Heart right ventricle (tissue), 16 donors: Measurements from ENCODE around the gene BORCS5. TPM values are rescaled to one million over a fixed set of nuclear protein-coding genes. Genes with fewer than 3 reads are reported as not detected.

Source experiments
- ATAC-seq, 8 donors: fragments of 200-7000 bp; cut with Tn5 transposase; one replicate each; pipeline ENCODE4 v1.9.1; 2020; ENCODE audit warnings: mild to moderate bottlenecking in 8 of 8, moderate library complexity in 8 of 8, moderate number of reproducible peaks in 1 of 8
- DNase-seq, 2 donors: peaks; one replicate each; pipeline ENCODE4 v3.0.0-alpha.2; 2020
- H3K27ac ChIP-seq, 10 donors: fragments of 200-600 bp; sonication (generic) in 2 of 10; one replicate each; pipeline versions ENCODE4 v1.5.0 to v1.8.0; 2020 to 2022; ENCODE audit warnings: mild to moderate bottlenecking in 3 of 10
- H3K27me3 ChIP-seq, 7 donors: fragments of 200-600 bp; one replicate each; pipeline ENCODE4 v1.8.0; 2021 to 2022; ENCODE audit warnings: mild to moderate bottlenecking in 2 of 7
- H3K36me3 ChIP-seq, 9 donors: fragments of 200-600 bp; sonication (generic) in 1 of 9; one replicate each; pipeline versions ENCODE4 v1.5.0 to v1.8.0; 2020 to 2022; ENCODE audit warnings: mild to moderate bottlenecking in 2 of 9
- H3K4me1 ChIP-seq, 9 donors: fragments of 200-600 bp; sonication (generic) in 1 of 9; one replicate each; pipeline versions ENCODE4 v1.5.0 to v1.8.0; 2020 to 2022; ENCODE audit warnings: mild to moderate bottlenecking in 4 of 9
- H3K4me3 ChIP-seq, 10 donors: fragments of 200-600 bp; sonication (generic) in 2 of 10; one replicate each; pipeline versions ENCODE4 v1.5.0 to v1.8.0; 2020 to 2022; ENCODE audit warnings: mild to moderate bottlenecking in 7 of 10, moderate library complexity in 2 of 10
- H3K9me3 ChIP-seq, 11 donors: fragments of 200-600 bp in 10 of 11; sonication (generic) in 2 of 11; one replicate each; pipeline versions ENCODE4 v1.5.0 to v1.8.0; 2013 to 2022; ENCODE audit warnings: mild to moderate bottlenecking in 2 of 11, control low read depth in 1 of 11, moderate library complexity in 1 of 11
- CTCF ChIP-seq, 9 donors: fragments of 200-600 bp; sonication (generic) in 2 of 9; IDR thresholded peaks; one replicate each; pipeline versions ENCODE4 v1.5.0 to v1.8.0; 2021 to 2022; ENCODE audit warnings: antibody characterized with exemption in 9 of 9, mild to moderate bottlenecking in 5 of 9, moderate library complexity in 1 of 9
- WGBS, 2 donors: extraction: QIAGEN DNeasy Blood & Tissue Kit; methylation state at CpG; one replicate each; pipeline ENCODE4 v1.1.7; 2013; ENCODE audit warnings: inconsistent platforms in 1 of 2; 5-methylcytosine and 5-hydroxymethylcytosine counted together
- intact Hi-C, 10 donors: fragments of 100-400 bp; cut with DNase I; formaldehyde crosslinking; loops; one replicate each; pipeline versions ENCODE4 v1.11.1 to v1.14.2; 2022
- polyA plus RNA-seq, 2 donors: library from polyadenylated mRNA; stranded (reverse); fragments of 200-250 nt; gene quantifications; one replicate each; pipeline ENCODE4 v1.2.3, GENCODE V29; 2013
- total RNA-seq, 10 donors: library from RNA; stranded (reverse); fragmentation: NEBNext Ultra II Directional in 3 of 10; extraction: Animal tissue kit (Norgen Biotek cat#: 25700) in 3 of 10; gene quantifications; one replicate each; pipeline versions ENCODE4 v1.2.1 to v1.2.4, GENCODE V29; 2021 to 2023
- donor health status: Arrhythmogenic right ventricular cardiomyopathy.
- donor health status: ischemic (EF 13 %, LVEDD 7.1; RV severe dilation, severe dysfunction).
- donor health status: healthy with polysubstance abuse.
- donor health status: DM: no; HTN: yes; CAD: no.
- donor health status: DM: no; HTN: no; CAD: no.
- donor health status: ischemic (EF 25% LVEDD 6.9; RV normal size, moderate dysfunction).
- donor health status: ischemic (EF 25% LVEDD 5.7; RV mildly dilated, moderate dysfunction).
- donor health status: healthy.
- donor health status: DM: yes; HTN: yes; CAD: no.
- donor health status: Ischemic cardiomyopathy.
- donor health status: ischemic (EF 35%, LVEDD 5.7; RV mildly dilated, moderate dysfunction).
- donor health status: nonischemic (EF 11% LVEDD 7.7; RV severe dilation, severe dysfunction).
- donor health status: DM: yes; HTN: yes; CAD: no.
- donor health status: PGD.
- donor health status: ischemic (EF 29% LVEDD 5.4; RV normal size, mild dysfunction).
- donor health status: nonischemic (EF 23%, LVEDD 6.1; RV moderate dilation, normal function).

BORCS5 gene
- total and polyA plus RNA-seq, 12 donors: 2.5 to 15.4 (median 11.5) TPM

GRCh38 chr12:12331244-12331771 lies 25.6 kb upstream of the BORCS5 start:
- no peak for DNase-seq
- 81 to 93% methylated on average over 7 of the region's 7 CpGs for WGBS, 2 donors
- intact Hi-C loops: loop anchor here in 5 of 10 donors (5.0 to 10.0 kb wide), 4 partner anchors 64 to 747 kb away; partner anchors contain the start of gene LRP6 (in 1 of the 5)

GRCh38 chr12:12331896-12332295 lies 25.0 kb upstream of the BORCS5 start:
- no peak overlapping the region for H3K27ac ChIP-seq
- 83 to 97% methylated on average over 1 of the region's 1 CpG for WGBS, 2 donors
- TF ChIP-seq CTCF (IDR thresholded peaks at IDR 0.05): no peak
- peaks cover 0 to 35% (median 23%) of the 10 kb centered on the region in 9 donors for H3K4me1 ChIP-seq
- H3K4me3 ChIP-seq: no peak overlapping the region
- intact Hi-C loops: loop anchor here in 6 of 10 donors (2.0 to 10.0 kb wide), 5 partner anchors 65 to 747 kb away; partner anchors contain the start of gene LRP6 (in 1 of the 6)
- H3K9me3 ChIP-seq: no peaks in the 10 kb centered on the region
- ATAC-seq (no peak), DNase-seq (no peak)
- H3K36me3 ChIP-seq: peaks cover 0 to 20% (median 0%) of the 10 kb centered on the region in 9 donors
- no peaks in the 10 kb centered on the region for H3K27me3 ChIP-seq

More at GRCh38 chr12:12331244-12331771, 25.6 kb upstream of the BORCS5 start:
- H3K27me3 ChIP-seq: no peaks in the 10 kb centered on the region
- peaks cover 0 to 19% (median 0%) of the 10 kb centered on the region in 9 donors for H3K36me3 ChIP-seq
- no peak for TF ChIP-seq CTCF (IDR thresholded peaks at IDR 0.05)
- H3K4me3 ChIP-seq: no peak overlapping the region
- peaks cover 0 to 35% (median 23%) of the 10 kb centered on the region in 9 donors for H3K4me1 ChIP-seq
- H3K9me3 ChIP-seq: no peaks in the 10 kb centered on the region
- peak overlapping the region in 1 of 10 donors; percentile 23 for H3K27ac ChIP-seq
- ATAC-seq: no peak

- peak overlapping the region in 3 of 10 donors; percentile 19 to 45 (median 29) for H3K27ac ChIP-seq
- intact Hi-C loops: loop anchor here in 8 of 10 donors (2.0 to 10.0 kb wide), 6 partner anchors 66 to 749 kb away; partner anchors contain the start of gene LRP6 (in 1 of the 8)
These were observed 23.2 kb upstream of the BORCS5 start for GRCh38 chr12:12333407-12334366.

More at GRCh38 chr12:12333407-12334366, 23.2 kb upstream of the BORCS5 start:
- no peak for DNase-seq
- Histone ChIP-seq H3K36me3 (peaks cover 0 to 26% (median 0%) of the 10 kb centered on the region in 9 donors), H3K27me3 (no peaks in the 10 kb centered on the region), H3K4me3 (no peak overlapping the region), H3K9me3 (no peaks in the 10 kb centered on the region), H3K4me1 (peaks cover 0 to 26% (median 15%) of the 10 kb centered on the region in 9 donors)
- WGBS, 2 donors: 65 to 73% methylated on average over 12 of the region's 12 CpGs
- no peak for TF ChIP-seq CTCF (IDR thresholded peaks at IDR 0.05)
- ATAC-seq: peak in 2 of 8 donors; percentile 36 to 41
